ENCODE results near the gene CGB5.
A peak's percentile ranks its signal among the peaks of the same experiment; 100 is the strongest.
"Not testable (repeated sequence)": the region's sequence is repeated elsewhere in the genome, so short reads cannot be mapped to it uniquely, and the experiment has no call there.

The CGB5 gene

DNA sequence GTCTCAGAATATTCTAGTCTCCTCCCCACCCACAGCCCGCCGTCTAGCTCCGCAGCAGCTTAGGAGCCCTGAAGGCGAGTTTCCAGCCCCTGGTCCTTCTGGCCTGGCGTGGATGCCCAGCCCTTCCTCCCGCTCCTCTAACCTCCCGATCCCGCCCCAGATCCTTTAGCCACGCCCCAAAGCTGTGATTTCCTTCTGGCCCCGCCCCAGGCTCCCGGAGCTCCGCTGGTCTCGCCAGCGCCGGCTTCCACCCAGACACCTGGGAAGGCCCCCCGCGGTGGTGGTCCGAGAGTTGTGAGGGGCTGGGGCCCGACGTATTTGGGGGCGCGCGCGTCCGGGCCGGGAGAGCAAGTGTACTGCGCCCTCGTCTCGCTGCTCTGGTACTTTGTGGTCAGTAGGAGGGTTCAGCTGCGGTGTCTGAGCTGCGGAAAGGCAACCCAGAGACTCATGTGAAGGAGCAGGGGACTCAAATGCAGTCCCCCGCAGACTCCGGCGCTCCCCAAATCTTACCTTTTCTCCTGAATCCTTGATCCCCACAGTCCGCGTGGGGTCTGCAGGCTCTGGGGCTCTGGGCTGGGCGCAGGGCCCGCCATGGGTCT, 14.1 kb downstream of the CGB5 start, which contains the start of gene CGB7:
Gene CGB7, minus strand, starts transcription at position 114 of the 599 bp plus-strand sequence. CDS start 2,374 bp downstream, outside the sequence.
- DNase-seq (ENCODE audit: low read depth): no peak

DNA sequence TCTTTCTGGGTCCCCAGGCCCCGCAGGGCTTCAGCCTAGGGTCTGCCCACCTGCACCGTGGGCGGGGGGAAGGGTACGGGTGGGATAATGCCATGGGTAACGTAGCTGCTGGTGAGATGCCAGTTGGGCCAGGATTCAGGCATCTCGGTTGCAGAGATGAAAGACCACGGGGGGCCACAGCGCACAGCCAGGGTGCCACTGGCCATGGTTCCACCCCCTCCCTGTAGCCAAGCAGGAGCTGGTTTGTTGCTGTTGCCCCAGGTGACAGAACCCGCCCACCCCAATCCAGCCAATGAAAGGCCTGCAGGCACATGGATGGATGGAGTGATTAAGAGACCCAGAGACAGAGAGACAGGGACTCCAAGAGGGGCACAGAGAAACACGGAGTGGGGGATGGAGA, 14.9 kb downstream of the CGB5 start:
- DNase-seq (ENCODE audit: low read depth): no peak

DNA sequence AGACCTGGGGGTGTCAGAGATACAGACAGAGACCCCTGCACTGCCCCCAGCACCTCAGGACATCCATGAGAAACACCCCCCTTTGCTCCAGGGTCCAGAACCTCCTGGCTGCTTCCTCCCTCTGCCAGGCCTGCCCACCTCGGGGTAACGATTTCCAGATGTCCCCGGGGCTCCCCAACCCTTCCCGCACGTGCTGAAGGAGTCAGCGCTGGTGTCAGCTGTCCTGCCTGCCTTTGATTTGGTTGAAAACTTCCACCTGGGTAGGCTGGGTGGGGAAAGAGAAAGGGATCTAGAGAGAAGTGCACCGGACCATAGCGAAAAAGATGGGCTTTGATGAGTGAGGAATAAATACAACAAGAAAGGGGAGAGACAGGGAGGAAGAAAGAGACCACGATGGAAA, 15.4 kb downstream of the CGB5 start:
- DNase-seq (ENCODE audit: low read depth): no peak

DNA sequence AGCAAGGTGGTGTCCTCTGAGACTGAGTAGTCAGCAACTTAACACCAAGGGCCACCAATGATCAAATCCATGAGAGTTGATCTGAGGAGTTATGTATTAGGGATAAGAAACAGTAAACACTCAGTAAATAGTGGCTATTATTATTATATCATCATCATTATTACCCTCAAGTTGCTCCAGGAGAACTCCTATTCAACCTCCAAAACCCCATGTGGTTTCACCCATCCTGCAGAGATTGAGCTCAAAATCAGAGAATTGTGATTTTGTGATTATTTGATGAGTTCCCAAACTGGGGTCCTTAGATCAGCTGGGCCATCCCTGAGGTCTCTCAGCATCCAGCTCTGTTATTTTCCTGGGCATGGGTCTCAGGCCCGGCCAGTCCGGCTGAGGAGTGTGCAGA, 17.4 kb downstream of the CGB5 start:
- no peak for DNase-seq (ENCODE audit: low read depth)

DNA sequence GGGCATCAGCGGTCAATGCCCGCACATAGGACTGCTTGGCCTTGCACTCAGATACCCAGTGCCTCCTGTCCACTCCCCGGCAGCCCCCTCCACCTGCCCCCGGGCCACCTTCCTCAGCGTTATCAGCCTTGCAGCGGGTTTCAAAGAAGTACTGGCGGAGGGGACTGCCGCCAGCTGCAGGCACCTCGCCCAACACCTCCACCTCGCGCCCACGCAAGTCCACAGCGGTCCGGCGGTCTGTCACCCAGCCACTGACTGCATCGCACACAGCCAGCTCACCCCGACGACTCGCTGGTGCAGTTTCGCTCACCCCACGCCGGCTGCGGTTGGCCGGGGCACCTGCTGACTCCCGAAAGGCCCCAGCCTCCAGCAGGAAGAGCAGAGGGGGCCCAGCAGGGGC, 17.8 kb downstream of the CGB5 start:
- no peak for DNase-seq (ENCODE audit: low read depth)

DNA sequence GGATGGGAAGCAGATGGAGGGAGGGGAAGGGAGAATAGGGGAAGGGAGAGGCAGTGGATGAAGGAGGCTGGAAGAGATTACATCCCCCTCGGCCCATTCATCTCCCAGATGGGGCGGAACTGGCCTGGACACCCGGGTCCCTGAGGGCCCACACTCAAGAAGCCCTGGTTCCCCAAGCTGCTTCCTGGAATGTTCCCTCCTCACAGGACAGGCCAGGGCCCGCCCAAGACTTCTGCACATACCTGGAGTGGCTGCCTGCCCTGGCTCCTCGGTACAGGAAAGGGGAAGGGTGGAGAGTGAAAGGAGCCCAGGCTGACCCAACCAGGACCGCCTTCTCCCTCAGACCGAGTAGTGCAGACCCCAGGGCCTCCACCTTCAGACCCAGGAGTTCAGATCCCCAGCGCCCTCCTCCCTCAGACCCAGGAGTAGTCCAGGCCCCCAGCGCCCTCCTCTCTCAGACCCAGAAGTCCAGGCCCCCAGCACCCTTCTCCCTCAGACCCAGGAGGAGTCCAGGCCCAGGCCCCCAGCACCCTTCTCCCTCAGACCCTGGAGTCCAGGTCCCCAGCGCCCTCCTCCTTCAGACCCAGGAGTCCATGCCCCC, 20.5 kb downstream of the CGB5 start:
- no peak for DNase-seq (ENCODE audit: low read depth)

DNA sequence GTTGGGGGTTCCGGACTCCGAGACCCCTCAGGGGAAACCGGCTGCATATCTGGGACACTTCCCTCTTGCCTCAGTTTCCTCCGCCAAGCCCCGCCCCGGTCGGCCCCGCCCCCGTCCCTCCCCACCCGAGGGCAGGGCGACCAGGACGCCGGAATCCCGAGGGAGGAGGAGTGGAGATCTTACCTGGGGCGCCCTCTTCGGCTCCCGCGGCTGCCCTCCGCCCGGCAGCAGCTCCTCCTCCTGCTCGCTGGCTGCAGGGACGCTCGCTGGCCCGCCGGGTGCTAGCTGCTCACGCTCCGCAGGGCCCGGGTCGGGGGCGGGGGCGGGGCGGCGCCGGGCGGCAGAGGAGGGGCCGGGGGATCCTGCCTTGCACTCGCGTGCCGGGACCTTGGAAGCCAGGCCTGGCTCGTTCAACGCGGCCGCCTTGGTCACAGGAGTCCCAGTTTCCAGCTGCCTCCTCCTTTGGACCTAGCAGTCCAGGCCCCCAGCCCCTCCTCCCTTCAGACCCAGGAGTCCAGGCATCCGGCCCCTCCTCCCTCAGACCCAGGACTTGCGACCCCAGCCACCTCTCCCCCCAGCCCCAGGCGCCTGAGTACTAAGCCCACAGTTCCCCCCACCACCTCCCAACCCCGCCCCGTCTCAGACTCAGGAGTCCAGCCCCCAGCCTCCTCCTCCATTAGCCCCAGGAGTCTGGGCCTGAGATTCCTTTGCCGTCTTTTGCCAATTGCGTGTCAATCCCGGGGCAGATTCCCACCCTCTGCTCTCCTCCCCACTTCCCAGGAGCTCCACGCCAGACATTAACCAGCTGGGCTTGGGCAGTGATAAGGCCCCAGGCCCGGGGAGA, 21.3 kb downstream of the CGB5 start, which contains the start of gene NTF4:
Gene NTF4, minus strand, starts transcription at position 51 of the 844 bp plus-strand sequence. CDS start 2,821 bp downstream, outside the sequence.
- DNase-seq (ENCODE audit: low read depth): no peak

DNA sequence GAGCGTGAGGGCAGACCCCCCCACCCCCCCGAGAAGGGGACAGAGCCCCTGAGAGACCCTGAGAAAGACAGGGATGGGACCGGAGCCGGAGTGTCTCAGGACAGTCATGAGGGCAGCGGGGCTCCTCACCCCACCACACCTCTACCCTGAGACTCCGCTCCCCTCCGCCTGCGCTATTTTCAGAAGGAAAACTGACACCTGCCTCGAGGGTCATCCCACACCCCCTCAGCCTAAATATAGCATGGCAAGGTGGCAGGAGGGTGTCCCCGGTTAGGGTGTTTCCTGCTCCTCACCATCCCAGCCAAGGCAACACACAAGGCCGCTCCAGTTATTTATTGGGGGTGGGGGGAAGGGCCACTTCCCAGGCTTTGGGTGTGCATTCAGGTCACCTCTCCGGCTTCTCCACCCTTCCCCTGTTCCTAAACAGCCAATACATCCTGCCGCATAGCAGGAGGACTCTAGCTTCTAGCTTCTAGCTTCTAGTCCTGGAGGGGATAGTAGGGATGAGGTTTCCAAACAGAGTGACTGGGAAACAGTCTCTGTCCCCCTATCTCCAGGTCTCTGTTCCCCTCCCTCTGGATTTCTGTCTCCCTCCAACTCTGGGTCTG, 22.4 kb downstream of the CGB5 start:
- DNase-seq (ENCODE audit: low read depth): no peak

DNA sequence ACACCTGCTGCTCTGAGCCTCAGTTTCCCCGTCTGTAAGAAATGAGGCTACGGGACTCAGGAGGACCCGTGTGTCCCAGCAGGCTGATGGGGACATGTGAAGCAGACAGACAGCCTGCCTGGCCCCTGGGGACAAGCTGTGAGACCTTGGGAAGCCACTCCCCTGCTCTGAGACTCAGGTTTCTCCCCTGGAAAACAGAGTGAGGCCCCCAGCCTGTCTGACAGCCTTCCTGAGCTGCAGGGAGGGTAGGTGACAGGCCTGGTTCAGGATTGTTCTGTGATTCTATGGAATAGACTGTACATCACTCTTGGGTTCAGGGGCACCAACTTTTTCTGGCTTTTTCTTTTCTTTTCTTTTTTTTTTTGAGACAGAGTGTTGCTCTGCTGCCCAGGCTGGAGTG, 23.9 kb downstream of the CGB5 start:
- DNase-seq (ENCODE audit: low read depth): no peak

DNA sequence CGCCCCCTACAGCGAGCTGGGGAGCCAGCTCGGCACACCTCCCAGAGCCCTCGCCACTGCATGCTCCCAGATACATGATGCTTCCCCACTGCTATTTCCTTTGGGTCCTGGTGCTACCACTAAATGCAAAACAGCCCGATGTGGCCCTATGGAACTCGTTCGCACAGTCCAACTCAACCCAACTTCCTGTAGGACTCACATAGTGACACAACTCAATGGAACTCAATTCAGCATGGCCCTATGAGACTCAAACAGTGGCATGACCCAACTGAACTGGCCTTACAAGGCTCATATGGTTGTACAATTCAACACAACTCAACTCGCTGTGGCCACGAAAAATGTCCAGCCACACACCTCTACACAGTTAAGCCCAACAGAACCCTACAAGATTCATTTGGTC, 25.4 kb downstream of the CGB5 start:
- no peak for DNase-seq (ENCODE audit: low read depth)

DNA sequence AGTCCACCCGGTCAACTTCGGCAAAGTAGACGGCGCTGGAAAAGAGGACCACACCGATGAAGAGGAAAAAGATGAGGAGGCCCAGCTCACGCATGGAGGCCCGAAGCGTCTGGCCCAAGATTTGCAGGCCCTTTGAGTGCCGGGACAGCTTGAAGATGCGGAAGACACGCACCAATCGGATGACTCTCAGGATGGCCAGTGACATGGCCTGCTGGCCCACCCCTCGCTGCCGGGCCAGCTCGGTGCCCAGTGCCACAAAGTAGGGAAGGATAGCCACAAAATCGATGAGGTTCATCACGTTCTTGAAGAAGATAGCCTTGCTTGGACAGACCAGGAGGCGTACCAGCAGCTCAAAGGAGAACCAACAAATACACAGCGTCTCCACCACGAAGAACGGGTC, 26.8 kb downstream of the CGB5 start:
- DNase-seq (ENCODE audit: low read depth): no peak

DNA sequence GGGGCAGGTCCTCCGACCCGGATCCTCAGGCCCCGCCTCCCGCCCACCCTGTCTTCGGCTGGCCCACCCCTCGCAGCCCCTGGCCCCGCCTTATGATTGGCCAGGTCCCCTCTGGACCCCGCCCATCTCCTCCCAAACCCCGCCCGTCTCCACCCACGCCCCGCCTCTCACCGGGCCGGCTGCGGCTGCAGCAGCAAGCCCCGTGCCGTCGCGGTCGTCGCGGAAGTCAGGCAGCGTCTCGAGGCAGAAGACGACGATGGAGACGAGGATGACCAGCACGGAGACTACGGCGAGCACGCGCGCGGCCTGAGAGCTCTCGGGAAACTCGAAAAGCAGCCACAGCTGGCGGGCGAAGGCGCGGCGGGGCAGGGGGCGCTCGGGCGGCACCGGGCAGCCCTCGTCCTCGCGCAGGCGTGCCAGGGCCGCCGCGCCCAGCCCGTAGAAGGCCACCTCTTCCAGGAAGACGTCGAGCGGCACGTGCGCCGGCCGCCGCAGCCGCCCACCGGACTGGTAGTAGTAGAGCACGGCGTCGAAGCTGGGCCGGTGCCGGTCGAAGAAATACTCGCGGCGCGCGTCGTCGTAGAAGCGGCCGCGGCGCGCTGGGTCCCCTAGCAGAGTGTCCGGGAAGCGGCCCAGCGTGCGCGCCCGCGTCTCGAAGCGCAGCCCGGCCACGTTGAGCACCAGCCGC, 28.4 kb downstream of the CGB5 start:
- no peak for DNase-seq (ENCODE audit: low read depth)

DNA sequence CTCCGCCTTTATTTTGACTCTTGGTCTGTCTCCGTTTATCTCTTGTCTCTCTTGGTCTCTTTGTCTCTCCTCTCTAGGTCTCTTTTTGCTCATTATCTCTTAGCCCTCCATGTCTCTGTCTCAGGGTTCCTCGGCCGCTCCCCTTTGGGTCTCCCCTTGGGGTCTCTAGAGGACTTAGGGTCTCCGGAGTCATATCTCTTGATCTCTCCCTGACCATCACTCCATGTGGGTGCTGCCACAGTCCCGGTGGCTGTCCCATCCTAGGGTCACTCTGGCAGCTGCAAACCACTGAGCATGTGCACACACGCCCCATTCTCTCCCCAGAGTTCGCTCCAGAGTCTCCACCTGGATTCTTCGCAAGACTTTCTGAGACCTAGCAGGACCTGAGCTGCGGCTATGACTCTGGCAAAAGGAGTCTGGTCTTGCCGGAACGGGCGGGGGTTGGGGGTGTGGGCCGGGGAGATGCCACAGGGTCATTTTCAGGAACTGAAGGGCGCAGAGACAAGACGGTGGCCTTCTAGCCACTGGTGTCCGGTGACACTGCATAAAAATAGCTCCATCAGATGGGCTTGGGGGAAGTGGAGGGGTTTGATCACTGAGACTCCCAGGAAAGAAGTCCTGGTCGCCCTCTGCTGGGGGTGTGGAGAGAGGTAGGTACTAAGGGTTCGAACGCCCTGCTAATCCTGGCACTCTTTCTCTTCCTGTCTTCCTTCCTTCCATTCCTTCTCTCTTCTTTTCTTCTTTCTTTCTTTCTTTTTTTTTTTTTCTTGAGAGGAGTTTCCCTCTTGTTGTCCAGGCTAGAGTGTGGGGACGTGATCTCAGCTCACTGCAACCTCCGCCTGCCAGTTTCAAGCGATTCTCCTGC, 30.1 kb downstream of the CGB5 start:
- DNase-seq (ENCODE audit: low read depth): no peak

DNA sequence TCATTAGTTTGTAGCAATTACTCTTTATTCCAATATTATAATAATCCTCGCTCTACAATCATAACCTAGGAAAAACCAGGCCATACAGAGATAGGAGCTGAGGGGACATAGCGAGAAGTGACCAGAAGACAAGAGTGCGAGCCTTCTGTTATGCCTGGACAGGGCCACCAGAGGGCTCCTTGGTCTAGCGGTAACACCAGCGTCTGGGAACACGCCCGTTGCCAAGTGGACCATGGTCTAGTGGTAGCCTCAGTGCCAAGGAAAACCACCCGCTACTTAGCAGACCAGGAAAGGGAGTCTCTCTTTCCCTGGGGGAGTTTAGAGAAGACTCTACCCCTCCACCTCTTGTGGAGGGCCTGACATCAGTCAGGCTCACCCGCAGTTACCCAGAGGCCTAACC, 31.2 kb downstream of the CGB5 start:
- not testable (repeated sequence) for DNase-seq (ENCODE audit: low read depth)

DNA sequence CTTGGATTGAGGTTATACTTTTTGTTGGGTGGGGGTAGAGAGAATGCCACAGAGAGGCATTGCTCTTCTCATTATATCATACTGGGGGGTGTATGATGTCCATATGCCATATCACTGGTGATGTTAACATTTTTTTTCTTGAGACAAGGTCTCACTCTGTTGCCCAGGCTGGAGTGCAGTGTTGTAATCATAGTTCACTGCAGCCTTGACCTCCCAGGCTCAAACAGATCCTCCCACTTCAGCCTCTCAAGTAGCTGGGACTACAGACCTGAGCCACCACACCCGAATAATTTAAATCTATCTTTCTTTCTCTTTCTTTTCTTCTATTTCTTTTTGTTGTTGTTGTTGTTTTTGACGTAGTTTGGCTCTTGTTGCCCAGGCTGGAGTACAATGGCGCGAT, 36.7 kb downstream of the CGB5 start:
- no peak for DNase-seq (ENCODE audit: low read depth)

DNA sequence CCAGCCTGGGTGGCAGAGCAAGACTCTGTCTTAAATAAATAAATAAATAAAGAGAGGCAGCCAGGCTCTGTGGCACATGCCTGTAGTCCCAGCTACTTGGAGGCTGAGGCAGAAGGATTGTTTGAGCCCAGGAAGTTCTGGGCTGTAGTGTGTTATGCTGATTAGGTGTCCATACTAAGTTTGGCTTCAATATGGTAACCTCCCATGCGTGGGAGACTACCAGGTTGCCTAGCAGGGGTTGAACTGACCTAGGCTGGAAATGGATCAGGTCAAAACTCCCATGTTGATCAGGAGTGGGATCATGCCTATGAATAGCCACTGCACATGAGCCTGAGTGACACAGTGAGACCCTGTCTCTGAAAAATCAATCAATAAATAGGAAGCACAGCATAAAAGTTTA, 37.6 kb downstream of the CGB5 start:
- no peak for DNase-seq (ENCODE audit: low read depth)

DNA sequence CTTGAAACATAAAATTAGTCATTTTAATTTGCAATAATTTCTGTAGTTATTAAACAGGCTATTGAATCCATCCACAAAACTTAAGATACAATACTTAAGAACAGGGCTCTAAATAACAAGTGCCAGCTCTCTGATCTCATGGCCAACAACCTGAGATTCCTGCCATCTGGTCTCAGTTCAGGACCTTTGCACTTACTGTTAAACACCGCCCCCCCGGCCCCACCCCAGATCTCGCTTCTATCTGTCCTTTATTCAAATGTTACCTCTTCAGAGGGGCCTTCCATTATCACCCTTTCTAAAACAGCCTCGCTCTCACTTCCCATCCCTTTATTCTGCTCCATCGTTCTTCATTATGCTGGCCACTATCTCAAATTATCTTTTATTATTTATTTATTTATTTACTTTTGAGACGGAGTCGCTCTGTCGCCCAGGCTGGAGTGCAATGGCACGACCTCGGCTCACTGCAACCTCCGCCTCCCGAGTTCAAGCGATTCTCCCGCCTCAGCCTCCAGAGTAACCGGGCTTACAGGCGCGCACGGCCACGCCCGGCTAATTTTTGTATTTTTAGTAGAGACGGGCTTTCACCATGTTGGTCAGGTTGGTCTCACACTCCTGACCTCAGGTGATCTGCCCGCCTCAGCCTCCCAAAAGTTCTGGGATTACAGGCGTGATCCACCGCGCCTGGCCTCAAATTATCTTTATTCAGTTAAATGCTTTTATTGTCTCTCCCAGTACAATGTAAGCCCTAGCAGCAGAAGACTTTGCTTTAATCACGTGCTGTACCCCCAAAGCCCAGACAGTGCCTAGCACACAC, 40.8 kb downstream of the CGB5 start:
- DNase-seq (ENCODE audit: low read depth): no peak

DNA sequence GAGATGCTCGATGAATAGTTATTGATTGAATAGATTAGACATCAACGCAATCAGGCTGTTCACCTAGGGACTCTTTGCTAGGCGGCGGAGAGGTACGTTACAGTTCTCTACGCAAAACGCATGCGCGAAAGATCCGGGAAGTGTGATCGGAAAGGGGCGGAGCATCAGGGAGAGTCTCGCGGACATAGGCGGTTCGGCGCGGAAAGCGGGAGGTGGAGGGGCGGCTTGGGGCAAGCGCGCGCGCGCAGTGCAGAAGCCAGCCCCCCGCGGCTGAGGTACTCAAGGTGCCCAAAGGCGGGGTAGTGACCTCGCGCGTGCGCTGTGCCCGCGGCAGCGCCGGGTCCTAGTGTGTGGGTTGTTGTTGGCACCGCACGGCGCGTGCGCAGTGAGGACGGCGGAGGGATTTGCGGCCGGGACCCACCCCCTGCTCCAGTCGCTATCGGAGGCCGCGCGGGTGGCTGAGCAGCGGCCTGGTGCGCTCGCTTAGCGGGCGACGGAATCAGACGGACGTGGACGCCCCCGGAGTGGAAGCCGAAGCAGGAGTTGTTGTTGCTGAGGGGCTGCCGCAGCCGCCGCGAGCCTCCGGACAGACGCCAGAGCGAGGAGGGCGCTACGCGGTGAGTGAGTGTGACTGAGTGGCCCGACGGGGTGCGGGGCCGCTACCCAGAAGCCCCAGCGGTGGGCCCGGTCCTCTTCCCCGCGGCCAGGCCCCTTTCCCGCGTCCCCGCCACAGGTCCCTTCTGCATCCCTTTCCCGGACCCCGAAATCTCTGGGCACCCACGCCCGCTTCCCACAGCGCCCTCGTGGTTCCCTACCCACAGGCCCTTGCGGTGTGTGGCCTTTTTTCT, 41.6 kb downstream of the CGB5 start, which contains the start of gene SNRNP70:
Gene SNRNP70, plus strand, starts transcription at position 432 of the 848 bp plus-strand sequence. CDS start 964 bp downstream, outside the sequence.
- peak; percentile 90 for DNase-seq (ENCODE audit: low read depth)

DNA sequence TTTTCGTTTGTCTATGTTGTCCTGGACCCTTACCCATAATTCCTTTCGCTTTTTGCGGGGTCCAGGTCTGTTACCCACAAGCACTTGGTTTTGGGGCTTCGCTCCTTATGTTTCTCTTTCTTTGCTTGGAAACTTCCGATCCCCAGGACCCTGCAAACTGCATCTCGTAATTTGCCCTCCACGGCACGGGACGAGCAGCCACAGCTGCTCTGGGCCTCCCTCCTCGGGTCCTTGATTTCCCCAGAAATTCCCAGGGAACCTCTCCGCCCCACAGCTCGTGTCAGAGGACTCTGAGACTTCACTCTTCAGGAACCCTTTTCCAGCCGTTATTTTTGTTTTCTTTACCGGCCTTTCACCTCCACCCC, 42.2 kb downstream of the CGB5 start:
- no peak for DNase-seq (ENCODE audit: low read depth)
